GM12878 (cell line): Measurements from ENCODE around the gene CYP2A6. TPM values are rescaled to one million over a fixed set of nuclear protein-coding genes. Genes with fewer than 3 reads are reported as not detected.
A peak's percentile ranks its signal among the peaks of the same experiment; 100 is the strongest.

ENCODE experiments used
- ATAC-seq: fragments of 200-7000 bp; cut with Tn5 transposase; 3 replicates; pipeline ENCODE4 v1.9.1; 2020; ENCODE audit warnings: mild to moderate bottlenecking, moderate library complexity
- BruUV-seq: library from RNA; stranded (reverse); fragments of 400-500 nt; replicated peaks from 2 replicates; lab custom pipeline; 2021; lab: Mats Ljungman, UMichigan
- CTCF ChIA-PET: fragments of 300-600 bp; sonication (Branson Sonifier 250); formaldehyde crosslinking; extraction: SDS; loops from one replicate; lab custom pipeline; 2021; ENCODE audit warnings: inconsistent platforms; lab: Yijun Ruan, JAX
- POLR2A ChIA-PET: fragments of 350-600 bp; formaldehyde crosslinking; extraction: SDS; loops from one replicate; lab custom pipeline; 2021; ENCODE audit warnings: inconsistent platforms; lab: Charles Lee
- RAD21 ChIA-PET: fragments of 300-600 bp; sonication (Branson Sonifier 250); formaldehyde crosslinking; loops from one replicate; lab custom pipeline; 2023; ENCODE audit warnings: antibody characterized with exemption; ENCODE audit not compliant: unreplicated experiment; lab: Charles Lee
- SMC1A ChIA-PET: fragments of 300-600 bp; sonication (Branson Sonifier 250); formaldehyde crosslinking; loops from one replicate; lab custom pipeline; 2023; ENCODE audit not compliant: unreplicated experiment, uncharacterized antibody; lab: Charles Lee
- DNase-seq: peaks from one replicate; pipeline ENCODE4 v3.0.0-alpha.2; 2011; ENCODE audit warnings: low read depth, low spot score
- FAIRE-seq: peaks from 3 replicates; lab custom pipeline; 2011; peaks lifted over from hg19 to GRCh38; lab: Jason Lieb, UNC
- H2AFZ ChIP-seq: 2 replicates; pipeline ENCODE4 v1.6.0; 2011; ENCODE audit warnings: low read depth, low read length, control low read depth; ENCODE audit not compliant: control insufficient read depth
- H3K27ac ChIP-seq: 2 replicates; pipeline ENCODE4 v1.5.1; 2011; ENCODE audit warnings: control low read depth; ENCODE audit not compliant: control insufficient read depth, insufficient read depth
- H3K27me3 ChIP-seq, 2 experiments: replicated peaks in 1 of 2; 2 replicates each; pipeline versions ENCODE4 v1.6.0 to v1.6.1; 2011; ENCODE audit warnings: low read length in 1 of 2; ENCODE audit not compliant: control insufficient read depth in 2 of 2, insufficient read depth in 2 of 2
- H3K36me3 ChIP-seq, 2 experiments: 2 replicates each; pipeline ENCODE4 v1.5.1; 2011; ENCODE audit warnings: low read length in 1 of 2; ENCODE audit not compliant: control insufficient read depth in 2 of 2, insufficient read depth in 2 of 2
- H3K4me1 ChIP-seq: 2 replicates; pipeline ENCODE4 v1.6.1; 2011; ENCODE audit warnings: mild to moderate bottlenecking, low read length, moderate library complexity, mixed read lengths; ENCODE audit not compliant: control insufficient read depth, insufficient read depth
- H3K4me2 ChIP-seq: 2 replicates; pipeline ENCODE4 v1.6.0; 2011; ENCODE audit warnings: control low read depth; ENCODE audit not compliant: control insufficient read depth, insufficient read depth
- H3K4me3 ChIP-seq: fragments of 200-600 bp; sonication (generic); 2 replicates; pipeline ENCODE4 v1.5.1; 2016
- H3K79me2 ChIP-seq: 2 replicates; pipeline ENCODE4 v1.6.0; 2011; ENCODE audit warnings: low read length; ENCODE audit not compliant: control insufficient read depth, insufficient read depth
- H3K9ac ChIP-seq: 2 replicates; pipeline ENCODE4 v1.8.0; 2011; ENCODE audit warnings: low read length, control low read depth, mixed read lengths; ENCODE audit not compliant: control insufficient read depth, insufficient read depth
- H3K9me3 ChIP-seq: replicated peaks from 3 replicates; pipeline ENCODE4 v1.5.1; 2011; ENCODE audit warnings: mild to moderate bottlenecking, low read length; ENCODE audit not compliant: control insufficient read depth, insufficient read depth
- H4K20me1 ChIP-seq: 2 replicates; pipeline ENCODE4 v1.6.0; 2011; ENCODE audit not compliant: control insufficient read depth, insufficient read depth
- BRCA1 ChIP-seq: IDR thresholded peaks from 2 replicates; pipeline ENCODE4 v1.6.1; 2011; ENCODE audit warnings: low read depth, low read length, improper control_type of control experiment
- HDAC6 ChIP-seq: fragments of 200-600 bp; sonication (generic); IDR thresholded peaks from one replicate; pipeline ENCODE4 v1.8.0; 2017; ENCODE audit warnings: antibody characterized with exemption; ENCODE audit not compliant: unreplicated experiment
- HDGF ChIP-seq: fragments of 450-650 bp; IDR thresholded peaks from 2 replicates; pipeline ENCODE4 v1.6.1; 2016; ENCODE audit warnings: antibody characterized with exemption
- POLR2AphosphoS5 ChIP-seq: IDR thresholded peaks from 2 replicates; pipeline ENCODE4 v1.6.1; 2011; ENCODE audit warnings: mild to moderate bottlenecking, low read length, inconsistent platforms
- RB1 ChIP-seq: fragments of 450-650 bp; formaldehyde crosslinking; IDR thresholded peaks from 2 replicates; pipeline ENCODE4 v1.6.1; 2017; ENCODE audit warnings: mild to moderate bottlenecking, borderline replicate concordance
- RELA ChIP-seq: fragments of 450-650 bp; IDR thresholded peaks from 2 replicates; pipeline ENCODE4 v1.8.0; 2014; ENCODE audit warnings: borderline replicate concordance; ENCODE audit not compliant: partially characterized antibody
- SUZ12 ChIP-seq: fragments of 200-600 bp; sonication (generic); IDR thresholded peaks from one replicate; pipeline ENCODE4 v1.6.1; 2018; ENCODE audit warnings: antibody characterized with exemption, mild to moderate bottlenecking; ENCODE audit not compliant: unreplicated experiment
- TCF12 ChIP-seq: IDR thresholded peaks from 2 replicates; pipeline ENCODE4 v1.6.1; 2011; ENCODE audit warnings: low read depth, mild to moderate bottlenecking, low read length
- WGBS: methylation state at CpG from one replicate; pipeline ENCODE4 v1.1.6; 2016; ENCODE audit warnings: low lambda C conversion rate; ENCODE audit not compliant: insufficient replicate concordance, insufficient coverage; ENCODE audit errors: missing lambda C conversion rate; 5-methylcytosine and 5-hydroxymethylcytosine counted together
- in situ Hi-C: fragments of 300-500 bp; cut with MboI; formaldehyde crosslinking; loops from 9 replicates; pipeline ENCODE4 v1.14.3; 2018; ENCODE audit warnings: mixed read lengths
- intact Hi-C: fragments of 100-400 bp; cut with micrococcal nuclease; formaldehyde crosslinking; loops from one replicate; pipeline ENCODE4 v1.14.2; 2022; ENCODE audit not compliant: unreplicated experiment
- polyA plus RNA-seq, 11 experiments: library from polyadenylated mRNA; depleted of rRNA in 4 of 11; unstranded in 6 of 11; stranded (reverse) in 5 of 11; fragments of >200 nt; fragmentation: Nextera tagmentation in 4 of 11; fragmentation: Illumina TruSeq in 1 of 11; extraction: Ambion mirVana in 4 of 11; extraction: Trizol in 1 of 11; gene quantifications; 1 replicate in 1 of 11; 2 replicates in 10 of 11; pipeline versions ENCODE4 v1.2.1 to v1.2.3, GENCODE V29; 2011 to 2016; ENCODE audit warnings: inconsistent platforms in 2 of 11, missing spikeins in 2 of 11, low read depth in 1 of 11
- total RNA-seq, 4 experiments: library from RNA; depleted of rRNA in 3 of 4; stranded (reverse); fragments of >200 nt in 3 of 4; fragmentation: Illumina TruSeq in 1 of 4; extraction: Trizol in 1 of 4; gene quantifications; 2 replicates each; pipeline versions ENCODE4 v1.2.1 to v1.2.3, GENCODE V29; 2013 to 2021
- TF ChIP-seq, protein P1 (sequence below): IDR thresholded peaks from 2 replicates; pipeline ENCODE4 v1.6.1; 2012; ENCODE audit warnings: low read depth, low read length, improper control_type of control experiment

CYP2A6 gene
- total and polyA plus RNA-seq, 10 of the 15 experiments (the other 5 are each of a cell fraction or from before 2014, with no cell fraction given), result 0.97 TPM; not detected in 9

DNA sequence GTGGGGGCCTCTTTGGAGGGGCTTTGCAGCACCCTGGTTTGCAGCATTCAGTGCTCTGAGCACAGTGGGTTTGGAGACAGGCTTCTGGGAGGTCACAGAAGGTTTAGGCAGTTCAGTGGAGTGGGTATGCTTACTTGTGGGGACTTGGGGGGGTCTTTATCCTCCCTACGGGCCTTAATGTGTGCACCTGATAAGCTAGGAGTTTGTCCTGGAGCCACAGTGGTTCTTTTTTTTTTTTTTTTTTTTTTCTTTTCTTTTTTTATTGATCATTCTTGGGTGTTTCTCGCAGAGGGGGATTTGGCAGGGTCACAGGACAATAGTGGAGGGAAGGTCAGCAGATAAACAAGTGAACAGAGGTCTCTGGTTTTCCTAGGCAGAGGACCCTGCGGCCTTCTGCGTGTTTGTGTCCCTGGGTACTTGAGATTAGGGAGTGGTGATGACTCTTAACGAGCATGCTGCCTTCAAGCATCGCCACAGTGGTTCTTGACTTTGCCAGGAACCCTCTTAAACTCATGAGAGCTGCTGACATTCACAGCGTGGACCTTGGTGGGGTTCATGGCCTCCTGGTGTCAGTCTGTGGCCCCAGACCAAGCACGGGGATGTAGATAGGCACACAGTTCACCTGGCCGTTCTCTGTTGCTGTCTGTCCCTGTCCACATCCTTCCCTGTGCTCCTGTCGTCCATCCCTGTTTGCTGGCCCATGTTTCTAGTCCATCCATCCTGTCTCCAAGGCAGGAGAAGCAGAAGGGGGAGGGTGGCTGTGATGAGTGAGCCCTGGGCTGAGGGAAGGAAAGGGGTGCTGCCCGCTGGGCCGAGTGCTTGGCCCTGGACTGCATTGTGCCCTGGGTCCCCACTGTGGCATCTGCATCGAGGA, 48.6 kb downstream of the CYP2A6 start (continued):
- TF ChIP-seq, protein P1, sequence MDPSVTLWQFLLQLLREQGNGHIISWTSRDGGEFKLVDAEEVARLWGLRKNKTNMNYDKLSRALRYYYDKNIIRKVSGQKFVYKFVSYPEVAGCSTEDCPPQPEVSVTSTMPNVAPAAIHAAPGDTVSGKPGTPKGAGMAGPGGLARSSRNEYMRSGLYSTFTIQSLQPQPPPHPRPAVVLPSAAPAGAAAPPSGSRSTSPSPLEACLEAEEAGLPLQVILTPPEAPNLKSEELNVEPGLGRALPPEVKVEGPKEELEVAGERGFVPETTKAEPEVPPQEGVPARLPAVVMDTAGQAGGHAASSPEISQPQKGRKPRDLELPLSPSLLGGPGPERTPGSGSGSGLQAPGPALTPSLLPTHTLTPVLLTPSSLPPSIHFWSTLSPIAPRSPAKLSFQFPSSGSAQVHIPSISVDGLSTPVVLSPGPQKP, result no peak
- TF ChIP-seq RB1 (no peak), SUZ12 (no peak), BRCA1 (no peak), TCF12 (no peak)

DNA sequence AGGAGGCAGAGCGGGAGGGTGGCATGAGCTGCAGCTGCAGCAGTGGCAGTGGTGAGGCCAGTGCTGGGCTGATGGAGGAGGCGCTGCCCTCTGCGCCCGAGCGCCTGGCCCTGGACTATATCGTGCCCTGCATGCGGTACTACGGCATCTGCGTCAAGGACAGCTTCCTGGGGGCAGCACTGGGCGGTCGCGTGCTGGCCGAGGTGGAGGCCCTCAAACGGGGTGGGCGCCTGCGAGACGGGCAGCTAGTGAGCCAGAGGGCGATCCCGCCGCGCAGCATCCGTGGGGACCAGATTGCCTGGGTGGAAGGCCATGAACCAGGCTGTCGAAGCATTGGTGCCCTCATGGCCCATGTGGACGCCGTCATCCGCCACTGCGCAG, 49.3 kb downstream of the CYP2A6 start:
- POLR2A ChIA-PET, result interaction anchor here (0.5 to 1.4 kb wide), 4 partner anchors 23 to 361 kb away, joined by 3 to 8 read pairs (median 7); partner anchors contain the start of gene RAB4B
- Histone ChIP-seq H3K9me3 (no peaks in the 10 kb centered on the region), H3K4me2 (peak overlapping the region; percentile 88), H3K4me3 (peak overlapping the region; percentile 98; the same call in 1 of the 2 replicates), H3K36me3 (peaks cover 7 to 13% of the 10 kb centered on the region in 2 experiments; a peak in 3 of 4 replicates), H3K9ac (peak overlapping the region; percentile 84), H3K27me3 (no peaks in the 10 kb centered on the region), H3K4me1 (peaks cover 53% of the 10 kb centered on the region), H3K27ac (no peak overlapping the region), H4K20me1 (peaks cover 15% of the 10 kb centered on the region), H2AFZ (no peak overlapping the region), H3K79me2 (peaks cover 57% of the 10 kb centered on the region)
- no peak for ATAC-seq
- TF ChIP-seq HDGF (no peak), HDAC6 (no peak), POLR2AphosphoS5 (0 out of 2 replicates have a peak, but pooled peaks have one; percentile 18), RELA (no peak)
- intact Hi-C loops, result no loop called here
- no peak for DNase-seq
- BruUV-seq, result no TSS peak
- RAD21 ChIA-PET, result interaction anchor here (1.6 to 3.0 kb wide), 3 partner anchors 23 to 50 kb away, joined by 5 to 10 read pairs (median 8); partner anchors contain the start of genes ACTMAP and RAB4B
- in situ Hi-C loops, result no loop called here
- no peak for FAIRE-seq
- 88% methylated on average over 27 of the region's 27 CpGs for WGBS
- CTCF ChIA-PET, result interaction anchor here (1.3 kb wide), 1 partner anchor 10 kb away, joined by 3 read pairs; no protein-coding TSS in a partner anchor
- SMC1A ChIA-PET, result interaction anchor here (3.6 kb wide), 1 partner anchor 23 kb away, joined by 18 read pairs; the partner anchor contains the start of gene RAB4B
